HG03135 (cell line): ENCODE data around the gene RPL37.
"Not testable (repeated sequence)": the region's sequence is repeated elsewhere in the genome, so short reads cannot be mapped to it uniquely, and the experiment has no call there.

ENCODE experiments used
- ATAC-seq: cut with Tn5 transposase; IDR thresholded peaks from one replicate; pipeline ENCODE4 v1.9.1; 2021; ENCODE audit warnings: mild to moderate bottlenecking, moderate library complexity; ENCODE audit not compliant: unreplicated experiment

The RPL37 gene

DNA sequence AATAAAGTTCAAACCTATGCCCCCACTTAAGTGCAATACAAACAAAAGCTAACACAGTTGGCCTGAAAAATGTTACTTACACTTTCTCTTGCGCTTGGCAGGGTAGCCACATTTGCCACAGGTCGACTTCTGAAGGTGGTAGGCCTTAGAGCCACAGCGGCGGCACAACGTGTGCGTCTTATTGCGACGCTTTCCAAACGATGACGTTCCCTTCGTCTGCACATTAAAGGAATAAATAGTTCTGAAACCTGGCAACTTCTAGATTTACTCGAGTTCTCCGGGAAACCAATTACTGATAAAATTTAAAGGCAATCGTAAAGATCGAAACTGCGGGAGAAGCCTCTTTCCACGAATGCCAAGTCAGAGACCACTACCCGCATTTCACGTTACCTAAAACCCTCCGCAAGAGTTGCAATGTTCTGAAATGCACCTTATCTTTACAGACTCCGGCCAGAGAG is 602 bp downstream of the RPL37 start:
- ATAC-seq = no peak

DNA sequence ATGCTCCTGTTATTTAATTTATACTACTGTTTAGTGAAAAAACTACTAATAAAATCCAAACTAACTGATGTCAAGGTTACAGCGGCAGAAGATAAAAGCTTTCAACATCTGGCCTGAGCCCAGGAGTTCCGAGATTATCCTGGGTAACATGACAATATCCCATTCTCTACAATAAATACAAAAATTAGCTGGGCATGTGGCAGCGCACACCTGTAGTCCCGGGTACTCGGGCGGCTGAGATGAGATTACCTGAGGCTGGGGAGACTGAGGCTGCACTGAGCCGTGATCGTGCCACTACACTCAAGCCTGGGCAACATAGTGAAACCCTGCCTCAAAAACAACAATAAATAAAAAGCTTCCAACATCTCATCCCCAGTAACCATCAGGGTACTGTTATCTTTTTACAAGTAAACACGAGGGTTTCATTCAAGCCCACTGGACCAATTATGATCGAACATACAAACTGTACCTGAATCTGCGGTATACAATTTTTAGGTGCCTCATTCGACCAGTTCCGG is 1.3 kb downstream of the RPL37 start:
- no peak for ATAC-seq

DNA sequence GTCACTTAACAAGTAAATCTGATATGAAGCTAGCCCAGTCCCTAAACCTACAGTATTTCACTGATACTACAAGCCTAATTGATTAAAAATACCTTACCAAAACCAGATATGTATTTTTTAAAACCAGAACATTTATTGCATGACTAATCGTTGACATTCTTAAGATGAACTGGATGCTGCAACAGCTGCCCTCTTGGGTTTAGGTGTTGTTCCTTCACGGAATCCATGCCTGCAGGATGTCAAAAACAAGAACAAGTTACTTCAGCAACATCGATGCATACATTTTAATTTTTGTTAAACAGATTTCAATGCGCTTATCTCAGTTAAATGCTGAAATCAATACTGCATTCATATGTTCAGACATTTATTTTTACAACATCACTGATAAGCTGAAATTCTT is 2.7 kb downstream of the RPL37 start:
- ATAC-seq = no peak

DNA sequence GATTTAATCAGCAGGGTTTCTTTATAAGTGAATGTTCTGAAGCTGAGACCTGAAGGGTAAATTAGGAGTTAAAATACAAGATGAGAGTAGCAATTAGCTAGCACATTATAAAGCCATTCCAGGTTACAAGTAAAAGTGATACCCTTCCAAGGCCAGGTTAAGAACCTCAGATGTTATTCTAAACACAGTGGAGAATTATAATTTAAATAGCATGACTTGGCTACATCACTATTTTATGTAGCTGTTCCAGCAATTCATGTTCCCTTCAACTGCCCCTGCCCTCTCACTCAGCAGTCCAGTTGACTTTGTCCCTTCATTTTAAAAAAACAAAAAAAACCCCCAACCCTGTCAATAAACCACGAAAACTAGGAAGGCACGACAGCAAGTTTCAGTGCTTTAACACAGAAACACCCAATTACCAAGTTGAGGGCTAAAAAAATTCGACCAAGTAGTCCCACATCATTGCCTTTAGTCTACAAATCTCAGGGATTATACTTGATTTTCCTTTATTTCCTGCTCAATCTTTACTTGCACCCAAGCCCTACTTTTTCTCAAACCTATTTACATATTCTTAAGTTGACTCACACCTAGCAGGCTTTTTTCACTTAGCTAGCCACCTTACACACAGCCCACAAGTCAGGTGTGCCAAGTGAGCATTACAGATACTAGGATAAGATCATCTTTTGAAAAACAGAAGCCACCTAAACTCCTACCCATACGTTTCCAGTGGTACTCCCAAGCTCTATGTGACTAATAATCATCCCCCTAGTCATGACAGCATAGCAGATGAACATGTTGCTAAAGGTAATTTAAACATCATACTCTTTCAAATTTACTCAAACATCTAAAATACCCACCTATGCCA is 3.4 kb downstream of the RPL37 start:
- no peak for ATAC-seq

DNA sequence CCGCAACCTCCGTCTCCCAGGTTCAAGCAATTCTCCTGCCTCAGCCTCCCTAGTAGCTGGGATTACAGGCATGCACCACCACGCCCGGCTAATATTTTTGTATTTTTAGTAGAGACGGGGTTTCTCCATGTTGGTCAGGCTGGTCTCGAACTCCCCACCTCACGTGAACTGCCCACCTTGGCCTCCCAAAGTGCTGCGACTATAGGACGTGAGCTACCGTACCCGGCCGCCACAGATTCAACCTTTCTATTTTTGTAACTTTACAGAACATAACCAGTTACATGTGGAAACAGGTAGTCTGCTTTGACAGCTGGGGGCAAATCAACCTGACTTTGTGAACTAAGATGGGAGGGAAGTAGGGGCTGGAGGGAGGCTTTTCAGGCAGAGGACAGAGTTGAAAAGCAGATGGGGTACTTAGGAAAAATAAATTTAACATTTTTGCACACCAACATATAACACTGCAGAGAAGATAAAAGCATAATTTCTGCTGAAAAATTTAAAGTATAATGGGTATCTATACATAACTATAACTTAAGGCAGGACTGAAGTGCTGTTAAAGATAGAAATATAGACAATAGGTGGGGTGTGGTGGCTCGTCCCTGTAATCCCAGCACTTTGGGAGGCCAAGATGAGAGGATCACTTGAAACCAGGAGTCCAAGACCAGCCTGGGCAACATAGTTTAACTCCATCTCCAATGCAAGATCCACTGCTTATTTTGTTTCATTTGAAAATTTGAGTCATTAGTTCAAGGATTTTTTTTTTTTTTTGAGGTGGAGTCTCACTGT is 5.1 kb downstream of the RPL37 start:
- no peak for ATAC-seq

DNA sequence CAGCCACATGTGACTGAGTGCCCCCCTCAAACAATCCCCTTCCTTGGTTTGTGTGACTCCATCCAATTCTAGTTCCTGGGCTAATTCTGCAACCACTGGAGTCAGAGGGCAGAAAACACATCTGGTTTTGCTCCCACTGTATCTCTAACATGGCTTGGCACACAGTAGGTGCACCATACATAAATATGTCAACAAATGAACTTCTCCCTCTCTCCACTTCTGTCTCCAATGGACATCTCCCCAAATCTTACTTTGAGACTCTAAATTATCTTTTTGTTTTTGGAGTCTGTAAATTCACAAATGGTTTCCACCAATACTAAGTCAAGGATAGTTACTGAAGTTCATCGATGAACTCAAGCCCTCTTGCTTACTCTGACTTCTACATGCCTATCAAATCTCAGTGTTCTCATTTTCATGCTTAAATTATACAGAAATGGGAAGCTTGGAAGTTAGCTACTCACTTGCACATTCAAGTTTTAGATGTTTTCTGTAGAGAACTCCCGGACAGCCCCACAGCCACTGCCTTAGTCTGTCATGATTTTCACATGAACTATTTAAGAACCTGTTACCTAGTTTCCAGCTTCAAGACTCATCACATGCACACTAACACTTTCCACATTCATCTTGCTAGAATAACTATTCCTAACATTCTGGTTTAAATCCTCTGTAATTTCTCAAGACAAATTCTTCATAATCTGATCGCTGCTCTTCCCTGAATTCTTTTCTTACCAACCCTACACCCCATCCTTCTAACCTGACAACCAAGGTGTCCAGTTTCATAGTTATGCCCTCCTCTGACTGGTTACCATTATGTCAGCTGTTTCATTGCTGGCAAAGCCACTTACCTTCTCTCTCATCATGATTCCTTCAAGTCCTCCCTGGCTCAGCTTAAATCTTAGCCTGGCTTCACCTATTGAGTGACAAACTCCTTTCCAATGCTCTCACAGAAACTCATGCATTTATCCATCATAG is 6.0 kb downstream of the RPL37 start:
- no peak for ATAC-seq

DNA sequence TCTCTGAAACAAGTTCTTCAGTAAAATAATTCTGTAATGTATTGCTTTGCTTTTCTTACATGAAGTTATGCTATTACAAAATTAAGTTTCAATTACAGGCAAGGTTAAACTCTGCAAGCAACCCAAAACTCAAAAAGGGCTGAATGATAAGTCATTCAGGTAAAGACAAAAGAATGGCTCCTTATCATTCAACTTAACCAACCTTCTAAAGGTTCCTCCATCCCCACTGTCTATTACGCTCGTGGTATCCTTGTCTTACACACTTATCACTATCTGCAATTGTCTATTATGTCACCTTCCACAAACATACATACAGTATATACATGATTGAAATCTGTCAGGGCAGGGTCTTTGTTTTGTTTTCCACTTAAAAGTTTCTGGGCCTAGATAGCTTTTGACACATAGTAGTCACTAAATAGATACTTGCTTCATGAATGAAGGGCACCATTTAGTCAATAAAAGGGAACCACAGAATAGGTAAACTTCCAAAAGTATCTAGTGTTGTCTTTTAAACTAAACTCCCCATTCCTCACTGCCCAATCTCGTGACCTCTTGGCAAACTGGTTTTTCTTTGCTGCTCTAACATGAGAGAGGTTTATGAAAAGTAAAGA is 6.9 kb downstream of the RPL37 start:
- ATAC-seq = no peak

DNA sequence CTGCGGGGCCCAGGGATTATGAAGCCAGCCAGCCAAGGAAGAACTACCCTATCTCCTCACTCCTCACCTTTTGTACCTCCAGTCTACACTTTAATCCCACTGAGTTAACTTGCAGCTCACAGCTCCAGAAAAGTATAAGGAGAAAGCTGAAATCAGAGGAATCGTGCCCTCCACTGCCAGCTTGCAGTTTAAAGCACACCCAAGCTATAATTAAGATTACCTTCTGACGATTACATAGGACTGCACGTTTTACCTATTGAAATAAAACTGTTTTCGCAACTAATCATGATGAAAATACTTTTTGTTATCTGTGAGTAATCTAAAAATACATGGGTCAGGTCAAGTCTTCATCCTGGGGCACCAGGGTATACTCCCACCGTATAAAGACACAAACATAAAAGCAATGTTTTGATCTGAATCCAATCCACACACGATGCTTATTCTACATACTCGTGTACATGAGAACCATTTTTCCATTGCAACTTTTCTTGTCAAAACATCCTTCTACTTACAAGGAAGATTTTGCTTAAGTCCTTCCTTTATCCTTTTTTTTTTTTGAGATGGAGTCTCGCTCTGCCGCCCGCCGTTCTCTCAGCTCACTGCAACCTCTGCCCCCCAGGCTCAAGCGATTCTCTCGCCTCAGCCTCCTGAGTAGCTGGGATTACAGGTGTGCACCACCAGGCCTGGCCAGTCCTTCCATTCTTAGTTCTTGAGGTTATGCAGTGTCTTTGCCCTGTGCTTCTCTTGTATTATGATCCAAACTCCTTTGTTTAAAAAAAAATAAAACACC is 7.6 kb downstream of the RPL37 start:
- ATAC-seq = no peak

DNA sequence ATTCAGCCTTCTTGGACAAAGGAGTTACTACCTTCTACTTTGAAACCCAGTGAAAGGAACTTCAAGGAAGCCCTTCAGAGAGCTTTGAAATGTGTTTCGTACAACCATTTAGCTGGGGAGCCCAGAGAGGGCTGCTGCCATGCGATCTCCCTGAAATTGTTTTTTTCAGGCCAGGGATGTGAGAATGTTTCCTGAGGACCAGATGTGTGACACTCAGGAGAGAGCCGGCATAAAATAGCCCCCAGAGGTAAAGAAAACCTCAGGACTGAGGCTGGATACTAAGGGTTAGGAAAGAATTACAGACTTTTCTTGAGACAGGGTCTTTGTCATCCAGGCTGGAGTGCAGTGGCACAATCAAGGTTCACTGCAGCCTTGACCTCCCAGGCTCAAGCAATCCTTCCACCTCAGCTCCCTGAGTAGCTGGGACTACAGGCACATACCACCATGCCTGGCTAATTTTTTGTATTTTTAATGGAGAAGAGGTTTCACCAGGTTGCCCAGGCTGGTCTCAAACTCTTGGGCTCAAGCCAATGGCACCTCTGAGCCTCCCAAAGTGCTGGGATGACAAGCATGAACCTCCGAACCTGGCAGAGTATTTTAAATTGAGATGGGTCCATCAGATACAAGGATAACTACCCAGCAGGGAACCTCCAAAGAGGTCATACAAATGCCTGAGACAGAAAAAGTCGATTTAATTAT is 8.4 kb downstream of the RPL37 start:
- ATAC-seq = no peak

DNA sequence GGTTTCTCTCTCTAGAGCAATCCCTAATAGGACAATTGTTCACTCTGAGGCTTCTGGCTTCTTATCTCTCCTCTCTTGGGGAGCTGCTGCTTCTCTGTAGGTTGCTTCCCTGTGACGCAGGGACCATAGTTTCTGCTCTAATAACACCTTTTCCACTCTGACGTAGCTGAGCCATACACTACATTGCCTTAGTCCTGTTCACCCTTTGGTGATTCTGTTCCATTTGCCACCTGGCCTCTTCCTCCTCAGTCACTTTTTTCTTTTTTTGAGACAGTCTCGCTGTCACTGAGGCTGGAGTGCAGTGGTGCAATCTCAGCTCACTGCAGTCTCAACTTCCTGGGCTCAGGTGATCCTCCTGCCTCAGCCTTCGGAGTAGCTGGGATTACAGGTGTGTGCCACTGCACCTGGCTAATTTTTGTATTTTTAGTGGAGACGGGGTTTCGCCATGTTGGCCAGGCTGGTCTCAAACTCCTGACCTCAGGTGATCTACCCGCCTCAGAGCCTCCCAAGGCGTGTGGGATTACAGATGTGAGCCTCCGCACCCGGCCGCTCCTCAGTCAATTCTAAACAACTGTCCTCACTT is 9.5 kb downstream of the RPL37 start:
- not testable (repeated sequence) for ATAC-seq

DNA sequence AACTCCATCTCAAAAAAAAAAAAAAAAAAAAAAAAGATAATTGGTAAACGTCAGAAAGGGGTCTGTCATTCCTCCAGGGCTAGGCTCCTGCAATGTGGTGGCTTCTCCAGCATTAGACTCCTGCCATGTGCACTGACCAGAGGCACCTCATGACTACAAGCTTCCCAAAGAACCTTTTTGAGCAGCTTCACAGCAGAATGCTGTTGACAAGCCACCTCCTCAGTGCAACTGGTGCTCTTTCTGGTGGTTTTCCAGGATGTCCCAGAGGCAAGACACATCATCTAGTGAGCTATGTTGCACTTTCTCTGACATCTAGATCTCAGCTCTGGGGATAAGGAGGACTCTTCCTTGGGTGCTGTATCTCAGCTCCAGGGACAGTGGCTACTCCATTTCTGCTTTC is 11.6 kb downstream of the RPL37 start:
- ATAC-seq = no peak

DNA sequence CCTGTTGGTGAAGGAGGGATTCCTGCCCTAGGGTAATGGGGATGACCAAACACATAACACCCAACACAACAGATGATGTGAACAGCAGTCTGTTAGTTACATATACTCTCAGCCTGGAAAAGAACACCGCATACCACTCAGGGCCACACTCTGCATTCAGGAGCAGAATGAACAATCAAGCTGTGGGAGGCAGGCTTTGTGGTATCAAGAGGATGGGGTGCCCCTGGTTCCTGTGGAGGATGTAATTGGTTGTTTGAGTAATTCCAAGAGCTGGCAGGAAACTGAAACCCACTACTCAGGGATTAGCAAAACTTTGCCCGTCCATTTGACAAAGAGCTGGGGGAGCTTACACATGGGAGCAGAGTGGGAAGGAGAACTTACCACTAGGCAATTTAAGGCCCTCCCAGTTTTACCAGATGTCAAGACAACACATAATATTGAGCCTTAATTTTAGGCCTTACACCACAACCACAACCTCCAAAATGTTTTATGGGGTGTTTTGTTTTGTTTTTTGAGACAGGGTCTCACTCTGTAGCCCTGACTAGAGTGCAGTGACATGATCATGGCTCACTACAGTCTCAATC is 21.2 kb downstream of the RPL37 start:
- ATAC-seq = no peak

DNA sequence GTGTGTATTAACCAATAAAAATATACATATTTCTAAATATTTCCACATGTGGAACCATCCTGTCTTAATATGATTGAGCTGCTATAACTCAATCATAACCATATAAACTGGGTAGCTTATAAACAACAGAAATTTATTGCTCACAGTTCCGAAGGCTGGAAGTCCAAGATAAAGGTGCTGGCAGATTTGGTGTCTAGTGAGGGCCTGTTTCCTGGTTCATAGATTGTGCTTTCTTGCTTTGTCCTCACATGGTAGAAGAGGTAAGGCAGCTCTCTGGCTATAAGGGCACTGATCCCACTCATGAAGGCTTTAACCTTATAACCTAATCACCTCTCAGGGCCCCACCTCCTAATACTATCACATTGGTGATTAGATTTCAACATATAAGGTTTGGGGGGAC is 22.9 kb downstream of the RPL37 start:
- ATAC-seq = no peak

DNA sequence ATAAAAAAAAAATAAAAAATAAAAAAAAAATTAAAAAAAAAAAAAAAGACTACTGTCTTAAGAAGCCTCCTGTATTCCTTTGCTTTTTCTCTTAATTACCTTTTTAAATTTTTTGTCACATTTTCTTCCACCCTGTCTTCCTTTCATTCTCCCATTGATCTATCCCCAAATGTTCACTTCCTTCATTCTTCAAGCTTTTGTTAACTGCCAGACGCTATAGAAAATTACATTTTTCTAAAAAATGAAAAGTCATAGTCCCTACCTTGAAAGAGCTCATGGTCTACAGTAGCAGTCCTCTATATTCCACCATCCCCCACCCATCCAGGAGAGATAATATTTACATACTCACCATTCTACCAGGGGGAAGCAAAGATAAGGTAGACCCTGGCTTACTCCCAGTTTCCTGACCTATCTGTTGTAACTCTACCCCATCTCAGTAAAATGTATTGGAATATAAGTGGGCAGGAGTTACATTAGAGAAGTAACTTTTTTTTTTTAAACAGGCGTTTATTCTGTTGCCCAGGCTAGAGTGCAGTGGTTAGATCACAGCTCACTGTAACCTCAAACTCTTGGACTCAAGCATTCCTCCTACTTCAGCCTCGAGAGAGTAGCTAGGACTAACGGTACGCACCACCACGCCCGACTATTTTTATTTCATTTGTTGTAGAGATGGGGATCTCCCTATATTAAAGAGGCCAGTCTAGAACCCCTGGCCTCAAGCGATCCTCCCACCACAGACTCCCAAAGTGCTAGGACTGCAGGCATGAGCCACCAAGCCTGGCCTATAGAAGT is 33.1 kb downstream of the RPL37 start:
- ATAC-seq = no peak

DNA sequence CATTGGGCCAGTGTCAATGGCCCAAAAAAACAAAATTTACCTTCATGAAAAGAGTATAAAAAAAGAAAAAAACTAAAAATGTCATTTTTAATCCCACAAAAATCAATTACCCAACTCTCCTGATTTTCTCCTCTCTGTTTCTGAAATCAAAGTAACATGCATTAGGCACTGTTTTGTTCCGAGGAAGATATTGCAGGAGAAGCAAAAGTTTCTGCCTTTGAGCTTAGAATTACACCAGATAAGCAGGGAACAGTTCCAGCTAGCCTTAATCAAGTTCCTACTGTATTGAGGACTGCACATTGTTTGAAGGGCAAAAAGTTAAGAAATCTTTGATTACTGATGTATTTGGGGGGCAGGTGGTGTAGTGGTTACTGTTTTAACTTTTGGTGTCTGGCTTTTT is 35.8 kb downstream of the RPL37 start:
- no peak for ATAC-seq

DNA sequence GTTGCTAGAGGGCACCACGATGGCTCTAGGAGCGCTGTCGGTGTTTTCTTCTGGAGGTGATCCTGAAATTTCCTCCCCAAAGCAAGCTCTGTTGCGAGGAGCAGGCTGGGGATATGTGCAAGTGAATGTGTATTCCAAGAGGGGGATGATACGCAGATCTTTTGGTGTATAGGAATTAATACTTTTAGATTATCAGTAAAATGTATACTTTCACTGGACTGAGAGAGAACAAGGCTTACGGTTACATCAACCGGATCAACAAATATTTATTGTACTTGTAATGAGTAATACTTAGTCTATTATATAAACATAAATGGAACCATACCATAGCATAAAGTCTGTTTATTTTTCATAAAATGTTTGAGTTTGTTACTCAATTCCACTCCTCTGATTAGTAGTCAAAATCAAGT is 36.2 kb downstream of the RPL37 start:
- peak; percentile 8 for ATAC-seq

DNA sequence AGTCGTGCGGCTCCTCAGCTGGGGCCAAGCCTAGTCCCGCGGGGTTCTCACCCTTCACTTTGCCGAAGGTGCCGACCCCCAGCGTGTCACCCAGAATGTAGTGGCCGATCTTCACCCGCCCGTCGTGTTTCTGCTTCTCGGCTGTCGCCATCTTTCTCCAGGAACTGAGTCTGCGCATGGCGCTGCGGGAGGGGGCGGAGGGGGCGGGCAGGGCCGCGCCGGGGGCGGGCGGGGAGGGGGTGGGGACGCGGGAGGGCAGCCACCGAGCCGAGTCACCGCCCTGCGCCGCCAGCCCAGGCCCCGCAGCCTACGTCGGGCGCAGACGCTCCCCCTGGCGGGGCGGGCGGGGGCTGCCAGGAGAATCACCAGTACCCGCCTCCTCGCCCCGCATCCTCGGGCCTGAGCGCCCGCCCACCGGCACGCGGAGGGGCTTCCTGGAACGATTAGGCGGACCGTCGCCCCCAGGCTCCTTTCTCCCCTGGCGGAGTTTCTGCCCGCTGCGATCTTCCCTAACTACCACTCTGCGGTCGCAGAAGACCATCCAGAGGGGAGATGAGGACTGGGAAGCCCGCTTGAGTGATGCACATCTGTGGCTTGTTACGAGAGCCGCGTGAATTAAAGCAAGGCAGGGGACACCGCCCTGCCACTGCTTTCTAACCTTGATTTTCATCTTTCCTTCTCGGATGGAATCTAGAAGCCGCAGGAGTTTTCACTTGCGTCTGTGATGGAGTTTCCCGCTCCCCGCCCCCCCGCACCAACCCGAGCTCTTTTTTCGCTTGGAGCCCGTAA is 36.8 kb downstream of the RPL37 start, which contains the start of gene PRKAA1:
PRKAA1 (minus strand) TSS at position 363 of the 789 bp plus-strand sequence; CDS start at position 178, 185 bp downstream.
- peak; percentile 97 for ATAC-seq
